ENCODE data around the gene MRPL16. TPM values are rescaled to one million over a fixed set of nuclear protein-coding genes. Genes with fewer than 3 reads are reported as not detected.

The MRPL16 gene
- total and polyA plus RNA-seq, 2 of the 13 experiments (the other 11 are each of a cell fraction or from before 2014, with no cell fraction given), result 45.3 to 62.6 TPM

- TF ChIP-seq ZNF614 (CRISPR knock-in tag; IDR thresholded peaks at IDR 0.05; ENCODE audit: borderline replicate concordance) (peak; percentile 74), SRSF1 (optimal IDR thresholded peaks at IDR 0.05; ENCODE audit: low read depth, low read length) (peak; percentile 94), SIN3B (IDR thresholded peaks at IDR 0.05; ENCODE audit: low read length) (peak; percentile 75; the same call in 1 of the 2 replicates), MTA3 (CRISPR knock-in tag; IDR thresholded peaks at IDR 0.05) (no peak), E2F5 (CRISPR knock-in tag; conservative IDR thresholded peaks at IDR 0.05) (no peak), ZNF124 (CRISPR knock-in tag; IDR thresholded peaks at IDR 0.05) (peak; percentile 74; the same call in 1 of the 2 replicates), NFRKB (IDR thresholded peaks at IDR 0.05) (no peak), ZNF574 (CRISPR knock-in tag; IDR thresholded peaks at IDR 0.05) (peak; percentile 94), SSRP1 (CRISPR knock-in tag; IDR thresholded peaks at IDR 0.05) (no peak), LCORL (IDR thresholded peaks at IDR 0.05) (peak; percentile 49; the same call in 1 of the 2 replicates), LCORL (CRISPR knock-in tag; IDR thresholded peaks at IDR 0.05) (peak; percentile 59; the same call in 1 of the 2 replicates), AHDC1 (CRISPR knock-in tag; IDR thresholded peaks at IDR 0.05; ENCODE audit: borderline replicate concordance) (no peak), SRSF9 (IDR thresholded peaks at IDR 0.05; ENCODE audit: borderline replicate concordance, insufficient read depth, low read depth, low read length, poor library complexity, severe bottlenecking) (no peak), ZNF225 (CRISPR knock-in tag; IDR thresholded peaks at IDR 0.05) (no peak), PAX8 (CRISPR knock-in tag; IDR thresholded peaks at IDR 0.05; ENCODE audit: borderline replicate concordance) (no peak), ZNF17 (CRISPR knock-in tag; IDR thresholded peaks at IDR 0.05) (no peak), RBM39 (IDR thresholded peaks at IDR 0.05; ENCODE audit: low read depth, low read length, poor library complexity, severe bottlenecking) (peak; percentile 80), PBX3 (CRISPR knock-in tag; IDR thresholded peaks at IDR 0.05; ENCODE audit: borderline replicate concordance) (no peak), XBP1 (CRISPR knock-in tag; IDR thresholded peaks at IDR 0.05) (no peak), GTF2F1 (IDR thresholded peaks at IDR 0.05; ENCODE audit: low read length) (no peak)
Observed at GRCh38 chr11:59810189-59810910, at the start of gene MRPL16 (continued).
